ENCODE data around the gene SPATA31D4.
"Not testable (repeated sequence)": the region's sequence is repeated elsewhere in the genome, so short reads cannot be mapped to it uniquely, and the experiment has no call there.

Gene SPATA31D4

DNA sequence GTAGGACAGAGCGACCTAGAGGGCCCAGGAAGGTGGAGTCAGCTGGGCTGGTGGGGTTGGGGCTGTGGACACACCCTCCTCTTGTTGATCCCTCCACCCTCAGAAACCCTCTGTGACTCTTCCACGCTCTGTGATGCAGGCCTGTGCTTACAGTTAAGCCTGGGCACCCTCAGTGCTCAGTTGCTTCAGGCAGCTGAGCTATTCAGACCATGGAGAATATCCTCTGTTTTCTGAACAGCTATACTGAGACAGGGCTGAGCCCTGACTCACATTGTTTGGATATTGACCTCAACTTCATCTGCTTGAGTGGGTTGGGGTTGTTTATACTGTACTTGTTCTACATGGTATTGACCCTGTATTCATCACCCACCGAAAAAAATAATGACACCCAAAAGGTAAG is at the start of gene SPATA31D4:
TSS of gene SPATA31D4 (plus strand) at position 124 of the 400 bp plus-strand sequence. CDS start at position 210, 86 bp downstream.
- DNase-seq (ENCODE audit: low read depth); H3K4me3 ChIP-seq (ENCODE audit: control insufficient read depth, low read depth, low read length): not testable (repeated sequence)

- no peak for DNase-seq (ENCODE audit: low read depth)
- no peak overlapping the region for H3K4me3 ChIP-seq (ENCODE audit: control insufficient read depth, low read depth, low read length)
- TF ChIP-seq, protein P1, sequence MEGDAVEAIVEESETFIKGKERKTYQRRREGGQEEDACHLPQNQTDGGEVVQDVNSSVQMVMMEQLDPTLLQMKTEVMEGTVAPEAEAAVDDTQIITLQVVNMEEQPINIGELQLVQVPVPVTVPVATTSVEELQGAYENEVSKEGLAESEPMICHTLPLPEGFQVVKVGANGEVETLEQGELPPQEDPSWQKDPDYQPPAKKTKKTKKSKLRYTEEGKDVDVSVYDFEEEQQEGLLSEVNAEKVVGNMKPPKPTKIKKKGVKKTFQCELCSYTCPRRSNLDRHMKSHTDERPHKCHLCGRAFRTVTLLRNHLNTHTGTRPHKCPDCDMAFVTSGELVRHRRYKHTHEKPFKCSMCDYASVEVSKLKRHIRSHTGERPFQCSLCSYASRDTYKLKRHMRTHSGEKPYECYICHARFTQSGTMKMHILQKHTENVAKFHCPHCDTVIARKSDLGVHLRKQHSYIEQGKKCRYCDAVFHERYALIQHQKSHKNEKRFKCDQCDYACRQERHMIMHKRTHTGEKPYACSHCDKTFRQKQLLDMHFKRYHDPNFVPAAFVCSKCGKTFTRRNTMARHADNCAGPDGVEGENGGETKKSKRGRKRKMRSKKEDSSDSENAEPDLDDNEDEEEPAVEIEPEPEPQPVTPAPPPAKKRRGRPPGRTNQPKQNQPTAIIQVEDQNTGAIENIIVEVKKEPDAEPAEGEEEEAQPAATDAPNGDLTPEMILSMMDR (conservative IDR thresholded peaks at IDR 0.05; ENCODE audit: control insufficient read depth, insufficient read depth, low read depth, low read length), result no peak
These were observed 49.7 kb upstream of the SPATA31D4 start for GRCh38 chr9:81878530-81878929.

DNA sequence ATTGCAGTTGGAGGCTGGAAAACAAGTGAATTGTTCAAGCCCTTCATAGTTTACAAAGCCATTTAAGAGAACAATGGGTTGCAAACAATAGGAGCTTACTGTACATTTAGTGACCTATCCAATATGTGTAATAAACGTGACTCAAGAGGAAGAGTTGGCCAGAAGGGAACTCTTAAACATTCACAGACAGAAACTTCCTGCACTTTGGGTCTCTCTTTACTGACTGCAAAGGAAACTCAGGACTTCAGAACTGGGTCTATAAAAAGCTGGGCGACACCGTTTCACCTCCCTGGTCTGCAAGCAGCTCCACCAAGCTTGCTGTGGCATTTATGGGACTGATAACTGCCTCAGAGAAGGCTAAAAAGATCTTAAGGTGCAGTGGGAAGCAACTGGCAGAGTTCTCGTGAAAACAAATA is 48.7 kb upstream of the SPATA31D4 start:
- peak; percentile 8 for DNase-seq (ENCODE audit: low read depth)
- no peak overlapping the region for H3K4me3 ChIP-seq (ENCODE audit: control insufficient read depth, low read depth, low read length)
- TF ChIP-seq, protein P1 (conservative IDR thresholded peaks at IDR 0.05; ENCODE audit: control insufficient read depth, insufficient read depth, low read depth, low read length), result no peak

GRCh38 chr9:81885602-81886001 is 42.6 kb upstream of the SPATA31D4 start:
- DNase-seq (ENCODE audit: low read depth), result no peak
- no peak overlapping the region for H3K4me3 ChIP-seq (ENCODE audit: control insufficient read depth, low read depth, low read length)
- TF ChIP-seq, protein P1 (conservative IDR thresholded peaks at IDR 0.05; ENCODE audit: control insufficient read depth, insufficient read depth, low read depth, low read length), result no peak

GRCh38 chr9:81886665-81887064 is 41.6 kb upstream of the SPATA31D4 start:
- TF ChIP-seq, protein P1 (conservative IDR thresholded peaks at IDR 0.05; ENCODE audit: control insufficient read depth, insufficient read depth, low read depth, low read length), result no peak
- H3K4me3 ChIP-seq (ENCODE audit: control insufficient read depth, low read depth, low read length), result no peak overlapping the region
- no peak for DNase-seq (ENCODE audit: low read depth)

DNA sequence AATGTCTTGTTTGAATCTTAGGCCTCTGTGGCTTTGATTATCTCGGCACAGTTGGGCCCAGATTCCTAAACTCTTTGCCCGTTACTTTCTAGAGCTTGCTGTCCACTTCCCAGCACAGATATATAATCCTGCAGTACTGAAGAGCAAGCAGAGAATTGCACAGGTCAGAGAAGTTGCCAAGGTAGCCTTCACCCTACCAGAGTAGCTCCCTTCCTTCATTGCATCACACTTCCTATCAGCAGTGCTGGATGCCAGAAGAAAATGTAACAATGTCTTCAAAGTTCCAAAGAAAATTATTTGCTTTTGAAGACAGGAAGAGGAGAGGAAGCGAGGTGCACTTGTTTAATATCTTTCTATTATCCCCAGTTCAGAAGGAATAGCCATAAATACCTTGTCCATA is 38.1 kb upstream of the SPATA31D4 start:
- no peak for DNase-seq (ENCODE audit: low read depth)
- TF ChIP-seq, protein P1 (conservative IDR thresholded peaks at IDR 0.05; ENCODE audit: control insufficient read depth, insufficient read depth, low read depth, low read length), result no peak
- no peak overlapping the region for H3K4me3 ChIP-seq (ENCODE audit: control insufficient read depth, low read depth, low read length)

DNA sequence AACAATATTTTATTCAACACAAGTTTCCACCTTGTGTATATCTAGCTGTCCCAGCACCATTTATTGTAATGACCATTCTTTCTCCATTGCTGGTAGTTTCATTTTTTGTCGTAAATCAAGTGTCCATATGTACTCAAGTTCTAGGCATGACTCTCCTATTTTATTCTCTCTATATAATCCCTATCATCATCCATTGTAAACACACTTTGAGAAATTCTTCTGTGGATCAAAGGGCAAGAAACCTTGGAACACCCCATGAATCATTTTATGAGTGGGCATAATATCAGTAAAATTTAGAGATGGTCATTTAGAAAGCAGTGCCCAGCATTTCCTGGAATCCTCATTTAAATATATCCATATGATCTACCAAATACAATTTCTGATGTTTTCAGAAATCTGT is 35.8 kb upstream of the SPATA31D4 start:
- TF ChIP-seq, protein P1 (conservative IDR thresholded peaks at IDR 0.05; ENCODE audit: control insufficient read depth, insufficient read depth, low read depth, low read length), result no peak
- no peak overlapping the region for H3K4me3 ChIP-seq (ENCODE audit: control insufficient read depth, low read depth, low read length)
- DNase-seq (ENCODE audit: low read depth), result no peak

Data from fibroblast of mammary gland (primary cell).